Right renal pelvis (tissue), 4 donors: ENCODE measurements around the gene UPK3A. TPM values are rescaled to one million over a fixed set of nuclear protein-coding genes. Genes with fewer than 3 reads are reported as not detected.
"Not testable (repeated sequence)": the region's sequence is repeated elsewhere in the genome, so short reads cannot be mapped to it uniquely, and the experiment has no call there.

Experiments
- DNase-seq, 4 donors: peaks; one replicate each; pipeline ENCODE4 v3.0.0-alpha.2; 2013; ENCODE audit warnings: low read depth in 4 of 4, low spot score in 3 of 4, missing footprints in 1 of 4
- polyA plus RNA-seq, 4 donors: library from polyadenylated mRNA; unstranded; fragments of 120-200 nt; gene quantifications; one replicate each; pipeline ENCODE4 v1.2.1, GENCODE V29; 2013; ENCODE audit not compliant: insufficient read length in 4 of 4

The UPK3A gene
- polyA plus RNA-seq, 4 donors, result 0.60 to 8.8 (median 5.1) TPM

DNA sequence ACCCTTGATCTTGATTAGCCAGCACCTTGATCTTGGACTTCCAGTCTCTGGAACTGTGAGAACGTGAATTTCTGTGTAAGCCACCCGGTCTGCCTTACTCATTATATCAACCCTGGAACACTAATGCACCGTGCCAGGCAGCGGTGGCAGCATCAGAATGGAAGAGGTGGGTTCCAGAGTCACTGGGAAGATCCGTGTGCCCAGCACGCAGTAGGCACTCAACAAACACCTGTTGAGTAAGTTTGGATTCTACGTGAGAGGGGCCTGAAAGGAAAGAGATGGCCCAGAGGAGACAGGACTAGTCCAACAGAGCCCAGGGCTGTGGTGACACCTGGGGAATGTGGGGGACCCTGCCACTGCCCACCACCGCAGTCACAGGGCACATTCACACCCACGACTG, 6.6 kb upstream of the UPK3A start:
- no peak for DNase-seq

GRCh38 chr22:45280587-45280980, 4.2 kb upstream of the UPK3A start:
- DNase-seq, result no peak

GRCh38 chr22:45281010-45281409, 3.7 kb upstream of the UPK3A start:
- no peak for DNase-seq

- DNase-seq, result no peak
Measured at GRCh38 chr22:45285263-45286058, 712 bp downstream of the UPK3A start.

DNA sequence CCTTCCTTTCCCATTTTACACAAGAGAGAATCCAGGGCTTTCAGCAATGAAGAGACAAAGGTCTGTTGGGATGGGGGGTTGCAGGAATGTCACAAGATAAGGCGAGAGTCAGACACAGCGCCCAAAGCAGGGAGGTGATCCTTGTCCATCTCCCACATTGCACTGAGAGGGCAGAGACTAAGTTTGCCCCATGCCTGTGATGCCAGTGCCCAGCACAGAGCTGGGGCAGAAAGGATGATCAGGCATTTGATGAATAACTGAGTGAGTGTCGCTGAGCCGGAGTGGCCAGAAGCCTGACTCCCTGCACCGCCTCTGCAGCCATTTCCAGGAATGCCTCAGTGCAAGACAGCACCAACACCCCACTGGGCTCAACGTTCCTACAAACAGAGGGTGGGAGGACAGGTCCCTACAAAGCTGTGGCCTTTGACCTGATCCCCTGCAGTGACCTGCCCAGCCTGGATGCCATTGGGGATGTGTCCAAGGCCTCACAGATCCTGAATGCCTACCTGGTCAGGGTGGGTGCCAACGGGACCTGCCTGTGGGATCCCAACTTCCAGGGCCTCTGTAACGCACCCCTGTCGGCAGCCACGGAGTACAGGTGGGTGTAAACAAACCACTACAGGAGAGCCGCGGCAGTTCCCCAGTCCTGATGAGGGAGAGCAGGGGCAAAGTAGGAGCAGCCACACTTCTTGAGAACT, 2.3 kb downstream of the UPK3A start:
- DNase-seq, result no peak

- DNase-seq, result no peak
Measured at GRCh38 chr22:45290410-45290936, 5.7 kb downstream of the UPK3A start.

GRCh38 chr22:45291061-45291930, 6.5 kb downstream of the UPK3A start:
- no peak for DNase-seq

- DNase-seq, result no peak
Measured at GRCh38 chr22:45291931-45292290, 7.2 kb downstream of the UPK3A start.

GRCh38 chr22:45292731-45293442, 8.1 kb downstream of the UPK3A start:
- DNase-seq, result no peak

- no peak for DNase-seq
Measured at GRCh38 chr22:45294030-45294429, 9.3 kb downstream of the UPK3A start.

DNA sequence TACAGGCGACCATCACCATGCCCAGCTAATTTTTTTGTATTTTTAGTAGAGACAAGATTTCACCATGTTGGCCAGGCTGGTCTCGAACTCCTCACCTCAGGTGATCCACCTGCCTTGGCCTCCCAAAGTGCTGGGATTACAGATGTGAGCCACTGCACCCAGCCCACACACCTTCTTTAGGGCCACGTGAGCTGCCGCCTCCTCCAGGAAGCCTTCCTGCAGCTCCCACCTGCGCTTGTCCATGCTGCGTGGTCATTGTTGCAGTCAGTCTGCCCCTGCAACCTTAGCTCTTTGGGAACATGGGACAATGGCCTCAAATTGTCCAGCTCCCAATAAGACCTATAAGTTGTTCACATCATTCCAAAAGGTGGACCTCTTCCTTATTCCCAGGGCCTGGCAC, 10.3 kb downstream of the UPK3A start:
- DNase-seq, result not testable (repeated sequence)

DNA sequence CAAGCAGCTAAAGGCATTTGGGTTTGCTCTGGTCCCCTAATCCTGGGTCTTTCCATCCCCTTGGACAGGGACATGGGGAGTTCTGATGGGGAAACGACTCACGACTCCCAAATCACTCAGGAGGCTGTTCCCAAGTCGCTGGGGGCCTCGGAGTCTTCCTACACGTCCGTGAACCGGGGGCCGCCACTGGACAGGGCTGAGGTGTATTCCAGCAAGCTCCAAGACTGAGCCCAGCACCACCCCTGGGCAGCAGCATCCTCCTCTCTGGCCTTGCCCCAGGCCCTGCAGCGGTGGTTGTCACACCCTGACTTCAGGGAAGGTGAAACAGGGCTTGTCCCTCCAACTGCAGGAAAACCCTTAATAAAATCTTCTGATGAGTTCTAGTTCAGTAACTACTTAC, 10.7 kb downstream of the UPK3A start:
- no peak for DNase-seq

DNA sequence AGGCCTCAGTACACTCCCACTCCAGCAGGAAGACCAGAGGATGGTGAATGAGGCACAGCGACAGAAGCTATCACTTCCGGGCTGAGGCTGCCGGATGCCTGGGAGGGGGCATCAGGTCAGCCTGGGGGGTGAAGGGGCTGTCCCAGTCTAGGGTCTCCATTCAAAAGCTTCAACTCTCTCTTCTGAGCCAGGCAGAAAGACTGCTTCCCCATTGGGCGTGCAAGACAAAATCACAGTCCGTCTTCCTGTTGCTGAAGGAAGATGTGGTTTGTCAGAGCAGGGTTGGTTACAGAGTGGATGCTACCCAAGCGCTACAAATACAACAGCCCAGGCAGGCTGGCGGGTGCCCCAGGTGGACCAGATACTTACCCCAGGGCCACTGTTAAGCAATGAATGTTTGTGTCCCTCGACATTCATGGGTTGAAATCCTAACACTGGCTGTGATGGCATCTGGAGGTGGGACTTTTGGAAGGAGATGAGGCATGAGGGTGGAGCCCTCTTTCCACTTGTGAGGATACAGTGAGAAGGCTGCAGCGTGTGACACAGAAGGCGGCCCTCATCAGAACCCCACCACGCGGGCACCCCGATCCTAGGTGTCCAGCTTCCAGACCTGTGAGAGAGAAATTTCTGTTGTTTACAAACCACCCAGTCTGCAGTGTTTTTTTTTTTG, 12.0 kb downstream of the UPK3A start:
- DNase-seq, result no peak

DNA sequence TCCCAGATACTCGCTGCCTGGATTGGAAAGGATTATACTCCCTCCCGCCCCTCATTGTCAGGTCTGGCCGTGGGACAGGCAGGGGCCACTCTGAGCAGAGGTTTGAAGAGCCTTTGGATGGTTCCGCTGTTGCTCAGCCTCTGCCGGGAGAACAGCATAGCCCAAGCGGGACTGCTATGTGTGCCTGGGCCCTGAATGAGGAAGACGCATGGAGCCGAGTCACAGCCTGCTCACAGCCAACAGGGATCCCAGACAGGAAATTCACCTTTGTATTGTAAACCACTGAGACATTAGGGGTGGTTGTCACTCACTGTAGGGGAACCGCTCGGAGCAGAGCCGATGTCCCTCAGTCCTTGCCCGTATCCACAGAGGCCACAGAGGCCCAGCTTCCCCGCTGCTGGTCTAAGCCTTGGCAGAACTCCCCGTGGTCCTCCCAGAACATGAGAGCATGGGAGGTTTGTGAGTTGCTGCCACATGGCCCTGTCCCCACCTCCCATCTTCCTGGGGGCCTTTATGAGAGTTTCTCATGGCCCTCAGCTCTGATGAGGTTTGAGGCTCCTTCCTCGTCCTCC, 14.3 kb downstream of the UPK3A start:
- DNase-seq, result no peak

GRCh38 chr22:45302751-45303150, 18.0 kb downstream of the UPK3A start:
- DNase-seq, result no peak

GRCh38 chr22:45303181-45303580, 18.4 kb downstream of the UPK3A start:
- DNase-seq, result no peak

GRCh38 chr22:45304971-45305370, 20.2 kb downstream of the UPK3A start:
- DNase-seq, result no peak

- no peak for DNase-seq
Measured at GRCh38 chr22:45305456-45306075, 20.8 kb downstream of the UPK3A start.

- DNase-seq, result no peak
Measured at GRCh38 chr22:45306139-45306538, 21.4 kb downstream of the UPK3A start.
